Measurements from ENCODE around the gene SHMT2.

DNA sequence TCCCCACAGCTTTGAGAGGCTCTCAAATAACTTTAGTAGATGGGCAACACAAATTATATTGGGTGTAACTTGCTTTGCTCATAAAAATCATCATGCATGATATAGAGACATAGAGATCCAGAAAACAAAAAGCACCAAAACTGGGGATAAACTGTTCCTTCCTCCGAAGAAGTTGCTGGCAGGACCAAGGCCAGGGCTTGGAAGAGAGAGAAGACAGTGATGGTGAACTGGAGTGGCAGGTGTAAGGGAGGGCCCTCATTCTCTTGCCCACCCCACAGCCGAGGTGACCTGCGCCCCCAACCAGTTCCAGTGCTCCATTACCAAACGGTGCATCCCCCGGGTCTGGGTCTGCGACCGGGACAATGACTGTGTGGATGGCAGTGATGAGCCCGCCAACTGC, 28.3 kb upstream of the SHMT2 start:
- TF ChIP-seq GATA3 (IDR thresholded peaks at IDR 0.05; ENCODE audit: low read depth, low read length) (no peak), GATA2 (IDR thresholded peaks at IDR 0.05; ENCODE audit: low read depth, low read length) (no peak)

Measured in SH-SY5Y (cell line).